Dermis blood vessel endothelial cell (primary cell): ENCODE data around the gene MGST3. TPM values are rescaled to one million over a fixed set of nuclear protein-coding genes. Genes with fewer than 3 reads are reported as not detected.
"Not testable (repeated sequence)": the region's sequence is repeated elsewhere in the genome, so short reads cannot be mapped to it uniquely, and the experiment has no call there.

ENCODE experiments used
- DNase-seq: peaks from one replicate; pipeline ENCODE4 v3.0.0; 2010
- total RNA-seq: library from RNA; depleted of rRNA; stranded (reverse); fragments of >200 nt; gene quantifications from 2 replicates; pipeline ENCODE4 v1.2.3, GENCODE V29; 2014

Gene MGST3
- total RNA-seq, 1 donor from 2014 or later: 166 TPM

GRCh38 chr1:165698761-165699052, 67.7 kb downstream of the MGST3 start:
- no peak for DNase-seq

- DNase-seq: no peak
Measured at GRCh38 chr1:165699577-165699976, 68.5 kb downstream of the MGST3 start.

DNA sequence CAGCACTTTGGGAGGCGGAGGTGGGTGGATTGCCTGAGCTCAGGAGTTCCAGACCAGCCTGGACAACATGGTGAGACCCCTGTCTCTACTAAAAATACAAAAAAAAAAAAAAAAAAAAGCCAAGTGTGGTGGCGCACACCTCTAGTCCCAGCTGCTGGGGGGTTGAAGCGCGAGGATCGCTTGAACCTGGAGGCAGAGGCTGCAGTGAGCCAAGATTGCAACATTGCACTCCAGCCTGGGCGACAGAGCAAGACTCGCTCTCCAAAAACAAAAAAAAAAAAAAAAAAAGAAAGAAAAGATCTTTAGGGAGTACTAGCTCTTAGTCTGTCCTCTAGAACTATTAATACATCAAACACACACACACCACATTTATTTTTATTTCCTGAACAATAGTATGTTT, 70.9 kb downstream of the MGST3 start:
- not testable (repeated sequence) for DNase-seq

GRCh38 chr1:165703648-165704047, 72.6 kb downstream of the MGST3 start:
- no peak for DNase-seq

Other genes with a start within 250 kb of the MGST3 start
- not detected in 2 replicates for gene RXRG, start 186.1 kb upstream of the MGST3 start, total RNA-seq
- gene LRRC52, start 87.2 kb upstream of the MGST3 start, total RNA-seq: not detected in 2 replicates
- gene ALDH9A1, start 67.3 kb downstream of the MGST3 start, total RNA-seq: 107 and 140 TPM in 2 replicates
- gene TMCO1, start 137.6 kb downstream of the MGST3 start, total RNA-seq: 59.3 and 78.3 TPM in 2 replicates
- gene UCK2, start 196.4 kb downstream of the MGST3 start, total RNA-seq: 84.7 and 86.3 TPM in 2 replicates